Measurements from ENCODE around the gene PHAF1.

GRCh38 chr16:67169642-67170167 is 60.0 kb downstream of the PHAF1 start:
- TF ChIP-seq, protein P1, sequence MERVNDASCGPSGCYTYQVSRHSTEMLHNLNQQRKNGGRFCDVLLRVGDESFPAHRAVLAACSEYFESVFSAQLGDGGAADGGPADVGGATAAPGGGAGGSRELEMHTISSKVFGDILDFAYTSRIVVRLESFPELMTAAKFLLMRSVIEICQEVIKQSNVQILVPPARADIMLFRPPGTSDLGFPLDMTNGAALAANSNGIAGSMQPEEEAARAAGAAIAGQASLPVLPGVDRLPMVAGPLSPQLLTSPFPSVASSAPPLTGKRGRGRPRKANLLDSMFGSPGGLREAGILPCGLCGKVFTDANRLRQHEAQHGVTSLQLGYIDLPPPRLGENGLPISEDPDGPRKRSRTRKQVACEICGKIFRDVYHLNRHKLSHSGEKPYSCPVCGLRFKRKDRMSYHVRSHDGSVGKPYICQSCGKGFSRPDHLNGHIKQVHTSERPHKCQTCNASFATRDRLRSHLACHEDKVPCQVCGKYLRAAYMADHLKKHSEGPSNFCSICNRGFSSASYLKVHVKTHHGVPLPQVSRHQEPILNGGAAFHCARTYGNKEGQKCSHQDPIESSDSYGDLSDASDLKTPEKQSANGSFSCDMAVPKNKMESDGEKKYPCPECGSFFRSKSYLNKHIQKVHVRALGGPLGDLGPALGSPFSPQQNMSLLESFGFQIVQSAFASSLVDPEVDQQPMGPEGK (CRISPR knock-in tag; IDR thresholded peaks at IDR 0.05; ENCODE audit: borderline replicate concordance) = no peak
- TF ChIP-seq ESRRG (CRISPR knock-in tag; IDR thresholded peaks at IDR 0.05) (no peak), ARNTL (CRISPR knock-in tag; IDR thresholded peaks at IDR 0.05; ENCODE audit: borderline replicate concordance, low read depth) (no peak), ZNF565 (CRISPR knock-in tag; conservative IDR thresholded peaks at IDR 0.05; ENCODE audit: low read depth) (no peak), TOX (CRISPR knock-in tag; IDR thresholded peaks at IDR 0.05; ENCODE audit: borderline replicate concordance) (no peak), ZC3H10 (CRISPR knock-in tag; IDR thresholded peaks at IDR 0.05) (no peak), ZFP30 (CRISPR knock-in tag; IDR thresholded peaks at IDR 0.05) (no peak), ZFP3 (CRISPR knock-in tag; IDR thresholded peaks at IDR 0.05) (no peak)
- TF ChIP-seq, protein P2, sequence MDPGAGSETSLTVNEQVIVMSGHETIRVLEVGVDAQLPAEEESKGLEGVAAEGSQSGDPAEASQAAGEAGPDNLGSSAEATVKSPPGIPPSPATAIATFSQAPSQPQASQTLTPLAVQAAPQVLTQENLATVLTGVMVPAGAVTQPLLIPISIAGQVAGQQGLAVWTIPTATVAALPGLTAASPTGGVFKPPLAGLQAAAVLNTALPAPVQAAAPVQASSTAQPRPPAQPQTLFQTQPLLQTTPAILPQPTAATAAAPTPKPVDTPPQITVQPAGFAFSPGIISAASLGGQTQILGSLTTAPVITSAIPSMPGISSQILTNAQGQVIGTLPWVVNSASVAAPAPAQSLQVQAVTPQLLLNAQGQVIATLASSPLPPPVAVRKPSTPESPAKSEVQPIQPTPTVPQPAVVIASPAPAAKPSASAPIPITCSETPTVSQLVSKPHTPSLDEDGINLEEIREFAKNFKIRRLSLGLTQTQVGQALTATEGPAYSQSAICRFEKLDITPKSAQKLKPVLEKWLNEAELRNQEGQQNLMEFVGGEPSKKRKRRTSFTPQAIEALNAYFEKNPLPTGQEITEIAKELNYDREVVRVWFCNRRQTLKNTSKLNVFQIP (CRISPR knock-in tag; IDR thresholded peaks at IDR 0.05; ENCODE audit: borderline replicate concordance, low read depth) = no peak
